RWPE2 (cell line): Measurements from ENCODE around the gene IMPG2.

Experiments used
- ATAC-seq: fragments of 200-7000 bp; cut with Tn5 transposase; 3 replicates; pipeline ENCODE4 v1.9.1; 2021; ENCODE audit warnings: low read depth
- DNase-seq: peaks from one replicate; pipeline ENCODE4 v3.0.0-alpha.2; 2020; ENCODE audit warnings: low spot score
- H3K27ac ChIP-seq: fragments of 450-650 bp; 2 replicates; pipeline ENCODE4 v1.5.1; 2017; ENCODE audit warnings: mild to moderate bottlenecking; ENCODE audit not compliant: poor library complexity, severe bottlenecking
- H3K27me3 ChIP-seq: fragments of 250-450 bp; sonication (Bioruptor Pico); 2 replicates; pipeline ENCODE4 v1.5.1; 2021; ENCODE audit warnings: mild to moderate bottlenecking, moderate library complexity; ENCODE audit not compliant: insufficient read depth, poor library complexity, severe bottlenecking
- H3K36me3 ChIP-seq: fragments of 250-450 bp; sonication (Bioruptor Pico); 2 replicates; pipeline ENCODE4 v1.5.1; 2020; ENCODE audit warnings: low read depth, mild to moderate bottlenecking, moderate library complexity
- H3K4me1 ChIP-seq: fragments of 250-450 bp; sonication (Bioruptor Pico); 2 replicates; pipeline ENCODE4 v1.5.1; 2021; ENCODE audit warnings: mild to moderate bottlenecking, moderate library complexity; ENCODE audit not compliant: insufficient read depth, poor library complexity, severe bottlenecking
- H3K4me3 ChIP-seq: fragments of 250-450 bp; sonication (Bioruptor Pico); 2 replicates; pipeline ENCODE4 v1.5.1; 2021; ENCODE audit warnings: mild to moderate bottlenecking, moderate library complexity; ENCODE audit not compliant: severe bottlenecking
- H3K9me3 ChIP-seq: fragments of 250-450 bp; sonication (Bioruptor Pico); 2 replicates; pipeline ENCODE4 v1.5.1; 2021; ENCODE audit warnings: mild to moderate bottlenecking, moderate library complexity; ENCODE audit not compliant: severe bottlenecking
- TF ChIP-seq, protein P1 (sequence below): fragments of 450-650 bp; IDR thresholded peaks from one replicate; pipeline ENCODE4 v1.5.1; 2017; ENCODE audit warnings: mild to moderate bottlenecking, moderate library complexity; ENCODE audit not compliant: poor library complexity, severe bottlenecking

IMPG2 gene

DNA sequence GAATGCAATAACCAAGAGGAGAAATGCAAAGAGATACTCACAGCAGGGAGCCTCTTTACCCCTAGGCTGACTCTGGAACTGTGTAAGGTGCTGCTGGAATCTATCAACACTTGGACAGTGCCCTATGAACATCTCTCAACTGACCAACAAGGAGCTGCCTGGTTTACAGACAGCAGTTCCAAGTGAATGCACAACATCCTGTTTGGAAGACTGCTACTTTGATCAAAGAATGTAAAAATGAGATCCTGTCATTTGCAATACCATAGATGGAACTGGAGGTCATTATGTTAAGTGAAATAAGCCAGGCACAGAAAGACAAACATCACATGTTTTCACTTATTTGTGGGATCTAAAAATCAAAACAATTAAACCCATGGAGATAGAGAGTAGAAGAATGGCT is 136.3 kb downstream of the IMPG2 start:
- no peaks in the 10 kb centered on the region for H3K9me3 ChIP-seq
- H3K27me3 ChIP-seq, result no peaks in the 10 kb centered on the region
- H3K36me3 ChIP-seq, result no peaks in the 10 kb centered on the region
- no peaks in the 10 kb centered on the region for H3K4me1 ChIP-seq
- DNase-seq (no peak), ATAC-seq (no peak)
- H3K27ac ChIP-seq, result no peak overlapping the region
- TF ChIP-seq, protein P1, sequence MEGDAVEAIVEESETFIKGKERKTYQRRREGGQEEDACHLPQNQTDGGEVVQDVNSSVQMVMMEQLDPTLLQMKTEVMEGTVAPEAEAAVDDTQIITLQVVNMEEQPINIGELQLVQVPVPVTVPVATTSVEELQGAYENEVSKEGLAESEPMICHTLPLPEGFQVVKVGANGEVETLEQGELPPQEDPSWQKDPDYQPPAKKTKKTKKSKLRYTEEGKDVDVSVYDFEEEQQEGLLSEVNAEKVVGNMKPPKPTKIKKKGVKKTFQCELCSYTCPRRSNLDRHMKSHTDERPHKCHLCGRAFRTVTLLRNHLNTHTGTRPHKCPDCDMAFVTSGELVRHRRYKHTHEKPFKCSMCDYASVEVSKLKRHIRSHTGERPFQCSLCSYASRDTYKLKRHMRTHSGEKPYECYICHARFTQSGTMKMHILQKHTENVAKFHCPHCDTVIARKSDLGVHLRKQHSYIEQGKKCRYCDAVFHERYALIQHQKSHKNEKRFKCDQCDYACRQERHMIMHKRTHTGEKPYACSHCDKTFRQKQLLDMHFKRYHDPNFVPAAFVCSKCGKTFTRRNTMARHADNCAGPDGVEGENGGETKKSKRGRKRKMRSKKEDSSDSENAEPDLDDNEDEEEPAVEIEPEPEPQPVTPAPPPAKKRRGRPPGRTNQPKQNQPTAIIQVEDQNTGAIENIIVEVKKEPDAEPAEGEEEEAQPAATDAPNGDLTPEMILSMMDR, result no peak
- H3K4me3 ChIP-seq, result no peak overlapping the region

DNA sequence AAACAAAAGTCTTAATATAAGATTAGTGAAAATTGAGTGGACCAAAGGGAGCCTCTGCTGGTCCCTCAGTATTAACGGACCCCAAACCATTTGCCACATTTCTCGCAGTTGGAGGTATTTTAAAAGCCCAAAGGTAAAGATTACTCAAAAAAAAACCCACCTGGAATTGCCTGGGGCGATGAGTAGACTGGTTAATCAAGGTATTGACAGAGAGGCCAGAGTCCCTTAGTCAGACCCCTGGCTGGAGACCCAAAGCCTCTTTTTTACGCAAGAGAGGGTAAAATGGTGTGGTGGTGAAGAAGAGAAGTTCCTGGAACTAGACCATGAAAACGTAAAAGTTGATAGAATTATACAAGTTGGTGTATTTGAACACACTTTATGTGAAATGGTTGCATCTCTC is 137.2 kb downstream of the IMPG2 start:
- Histone ChIP-seq H3K9me3 (no peaks in the 10 kb centered on the region), H3K27me3 (no peaks in the 10 kb centered on the region), H3K36me3 (no peaks in the 10 kb centered on the region), H3K4me1 (no peaks in the 10 kb centered on the region), H3K4me3 (no peak overlapping the region), H3K27ac (no peak overlapping the region)
- TF ChIP-seq, protein P1, result no peak
- ATAC-seq, result no peak
- DNase-seq, result no peak

DNA sequence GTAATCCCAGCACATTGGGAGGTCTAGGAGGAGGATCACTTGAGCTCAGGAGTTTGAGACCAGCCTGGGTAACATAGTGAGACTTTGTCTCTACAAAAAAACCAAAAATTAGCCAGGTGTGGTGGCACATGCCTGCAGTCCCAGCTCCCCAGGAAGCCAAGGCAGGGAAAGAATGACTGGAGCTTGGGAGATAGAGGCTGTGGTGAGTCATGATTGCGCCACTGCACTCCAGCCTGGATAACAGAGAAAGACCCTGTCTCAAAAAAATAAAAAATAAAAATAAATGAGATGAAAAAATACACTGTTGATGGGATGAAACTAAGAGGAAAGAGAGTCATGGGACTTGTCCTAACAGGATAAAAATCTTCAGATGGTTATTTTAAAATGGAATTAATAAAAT is 137.6 kb downstream of the IMPG2 start:
- no peaks in the 10 kb centered on the region for H3K4me1 ChIP-seq
- ATAC-seq, result peak; percentile 81
- H3K27ac ChIP-seq, result no peak overlapping the region
- H3K9me3 ChIP-seq, result no peaks in the 10 kb centered on the region
- TF ChIP-seq, protein P1, result no peak
- no peak overlapping the region for H3K4me3 ChIP-seq
- peak; percentile 54 for DNase-seq
- H3K27me3 ChIP-seq, result no peaks in the 10 kb centered on the region
- no peaks in the 10 kb centered on the region for H3K36me3 ChIP-seq

DNA sequence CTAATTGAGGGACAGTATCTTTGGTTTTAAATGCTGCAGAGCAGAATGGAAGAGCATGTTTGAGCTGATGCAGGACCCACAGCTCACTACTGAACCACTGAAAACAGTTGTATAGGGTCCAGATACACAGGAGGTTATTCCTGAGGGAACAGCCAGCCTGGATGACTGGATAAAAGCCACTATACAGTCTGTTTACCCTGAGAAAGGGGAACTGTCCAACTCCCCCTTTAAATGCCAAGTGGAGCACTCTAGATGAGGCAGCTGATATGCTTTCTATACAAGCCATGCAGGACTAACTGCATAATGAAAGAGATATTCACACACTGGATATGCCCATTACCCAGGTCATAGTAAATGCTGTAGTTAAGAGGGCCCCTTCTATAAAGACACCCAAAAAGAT is 138.6 kb downstream of the IMPG2 start:
- Histone ChIP-seq H3K4me3 (no peak overlapping the region), H3K27me3 (no peaks in the 10 kb centered on the region), H3K27ac (no peak overlapping the region), H3K9me3 (no peaks in the 10 kb centered on the region), H3K4me1 (no peaks in the 10 kb centered on the region), H3K36me3 (no peaks in the 10 kb centered on the region)
- ATAC-seq (no peak), DNase-seq (no peak)
- TF ChIP-seq, protein P1, result no peak

DNA sequence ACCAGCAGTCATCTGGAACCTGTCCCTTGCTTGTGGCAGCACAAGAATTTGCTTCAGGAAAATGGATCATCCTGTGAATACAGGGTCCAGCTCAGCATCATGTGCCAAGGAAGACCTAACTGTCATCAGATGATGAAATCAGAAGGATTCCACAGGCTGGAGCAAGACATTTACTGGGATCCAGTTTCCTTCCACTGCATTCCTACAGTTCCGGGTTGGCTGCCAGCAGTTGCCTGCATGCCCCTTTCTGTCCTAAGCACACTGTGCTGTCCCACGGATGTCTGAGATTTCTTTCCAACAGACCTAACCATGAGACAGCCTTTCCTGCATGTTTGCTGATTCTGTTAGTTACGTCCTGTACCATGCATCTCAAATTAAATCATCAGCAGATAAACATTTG is 140.7 kb downstream of the IMPG2 start:
- DNase-seq (no peak), ATAC-seq (no peak)
- no peak overlapping the region for H3K27ac ChIP-seq
- no peak overlapping the region for H3K4me3 ChIP-seq
- TF ChIP-seq, protein P1, result no peak
- no peaks in the 10 kb centered on the region for H3K27me3 ChIP-seq
- no peaks in the 10 kb centered on the region for H3K36me3 ChIP-seq
- H3K9me3 ChIP-seq, result no peaks in the 10 kb centered on the region
- H3K4me1 ChIP-seq, result no peaks in the 10 kb centered on the region
